GM04504 (cell line): ENCODE measurements around the gene SLC24A4.
"Not testable (repeated sequence)": the region's sequence is repeated elsewhere in the genome, so short reads cannot be mapped to it uniquely, and the experiment has no call there.

ENCODE experiments used
- DNase-seq: peaks from one replicate; pipeline ENCODE4 v3.0.0-alpha.2; 2012; ENCODE audit warnings: low read depth

Gene SLC24A4

DNA sequence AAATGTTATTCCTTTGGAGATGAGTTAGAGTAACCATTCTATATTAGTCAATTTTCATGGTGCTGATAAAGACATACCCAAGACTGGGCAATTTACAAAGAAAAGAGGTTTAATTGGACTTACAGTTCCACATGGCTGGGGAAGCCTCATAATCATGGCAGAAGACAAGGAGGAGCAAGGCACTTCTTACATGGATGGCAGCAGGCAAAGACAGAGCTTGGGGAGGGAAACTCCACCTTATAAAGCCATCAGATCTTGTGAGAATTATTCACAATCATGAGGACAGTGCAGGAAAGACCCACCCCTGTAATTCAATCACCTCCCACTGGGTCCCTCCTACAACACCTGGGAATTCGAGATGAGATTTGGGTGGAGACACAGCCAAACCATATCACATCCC is 79.5 kb downstream of the SLC24A4 start:
- not testable (repeated sequence) for DNase-seq

GRCh38 chr14:92404018-92404417 is 81.1 kb downstream of the SLC24A4 start:
- no peak for DNase-seq

DNA sequence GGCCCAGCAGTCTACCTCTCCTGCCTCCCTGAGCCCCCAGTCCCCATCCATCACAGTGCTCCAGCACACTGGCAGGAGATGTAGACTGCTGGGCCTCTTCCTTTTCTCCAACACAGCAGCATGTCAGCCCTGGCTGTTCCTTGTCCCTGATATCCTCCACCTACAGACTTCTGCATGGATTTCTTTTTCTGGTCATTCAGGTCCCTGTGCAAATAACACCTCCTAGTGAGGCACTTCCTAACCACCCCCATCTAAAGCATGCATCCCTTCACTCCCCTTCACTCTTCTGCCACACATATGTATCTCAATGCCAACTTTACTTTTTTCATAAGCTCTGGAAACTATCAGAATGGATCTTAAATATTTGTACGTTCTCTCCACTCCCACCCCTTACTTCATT is 81.5 kb downstream of the SLC24A4 start:
- no peak for DNase-seq

GRCh38 chr14:92404938-92405337 is 82.0 kb downstream of the SLC24A4 start:
- DNase-seq, result no peak

DNA sequence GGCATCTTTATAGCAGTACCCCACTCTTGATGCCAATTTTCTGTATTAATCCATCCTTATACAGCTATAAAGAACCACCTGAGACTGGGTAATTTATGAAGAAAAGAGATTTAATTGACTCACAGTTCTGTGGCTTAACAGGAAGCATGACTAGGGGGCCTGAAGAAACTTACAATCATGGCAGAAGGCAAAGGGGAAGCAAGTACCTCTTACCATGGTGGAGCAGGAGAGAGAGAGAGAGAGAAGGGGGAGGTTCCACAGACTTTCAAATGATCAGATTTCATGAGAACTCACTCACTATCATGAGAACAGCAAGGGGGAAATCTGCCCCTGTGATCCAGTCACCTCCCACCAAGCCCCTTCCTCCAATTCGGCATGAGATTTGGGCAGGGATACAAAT is 84.4 kb downstream of the SLC24A4 start:
- no peak for DNase-seq

DNA sequence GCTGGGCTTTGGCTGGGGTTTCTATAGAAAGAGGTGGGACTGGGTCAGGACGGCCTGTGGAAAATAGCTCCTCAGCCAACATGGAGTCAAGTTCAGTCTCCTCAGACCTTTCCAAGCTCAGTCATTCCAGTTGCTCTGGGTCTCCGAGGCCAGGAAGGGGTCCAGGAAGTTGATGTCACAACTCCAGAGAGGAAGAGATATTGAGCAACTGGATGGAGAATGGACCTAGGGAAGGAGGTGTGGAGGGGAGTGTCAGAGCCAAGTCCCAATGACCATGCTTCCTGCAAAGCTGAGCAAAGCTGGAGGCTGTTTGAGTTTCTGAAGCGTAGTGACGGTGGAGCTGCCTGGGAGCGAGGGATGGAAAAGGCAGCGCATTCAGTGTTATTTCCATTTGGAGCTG is 86.1 kb downstream of the SLC24A4 start:
- no peak for DNase-seq

- no peak for DNase-seq
Measured at GRCh38 chr14:92411135-92411534, 88.2 kb downstream of the SLC24A4 start.

GRCh38 chr14:92411941-92412340 is 89.0 kb downstream of the SLC24A4 start:
- no peak for DNase-seq

- no peak for DNase-seq
Measured at GRCh38 chr14:92412912-92413311, 89.9 kb downstream of the SLC24A4 start.

GRCh38 chr14:92413379-92413778 is 90.4 kb downstream of the SLC24A4 start:
- no peak for DNase-seq

GRCh38 chr14:92414690-92415445 is 91.9 kb downstream of the SLC24A4 start:
- DNase-seq, result no peak

DNA sequence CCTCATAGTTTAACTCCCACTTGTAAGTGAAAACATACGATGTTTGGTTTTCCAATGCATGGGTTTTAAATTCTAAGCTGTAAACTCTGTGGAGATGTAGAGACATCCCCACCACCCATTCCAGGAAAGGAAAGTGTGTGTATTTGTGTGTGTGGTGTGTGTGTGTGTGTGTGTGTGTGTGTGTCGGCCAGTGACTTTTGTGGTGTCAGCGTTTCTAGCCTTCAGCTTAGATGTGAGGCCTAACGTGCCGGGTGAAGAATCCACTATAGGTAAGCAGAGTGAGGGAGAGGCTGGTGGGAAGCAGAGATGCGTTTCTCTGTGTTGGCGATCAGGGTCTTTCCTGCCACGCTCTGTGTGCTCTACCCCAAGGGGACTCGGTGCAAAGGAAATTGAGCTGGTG is 93.0 kb downstream of the SLC24A4 start:
- no peak for DNase-seq

GRCh38 chr14:92416544-92416943 is 93.6 kb downstream of the SLC24A4 start:
- no peak for DNase-seq

- DNase-seq, result no peak
Measured at GRCh38 chr14:92417759-92418158, 94.8 kb downstream of the SLC24A4 start.

DNA sequence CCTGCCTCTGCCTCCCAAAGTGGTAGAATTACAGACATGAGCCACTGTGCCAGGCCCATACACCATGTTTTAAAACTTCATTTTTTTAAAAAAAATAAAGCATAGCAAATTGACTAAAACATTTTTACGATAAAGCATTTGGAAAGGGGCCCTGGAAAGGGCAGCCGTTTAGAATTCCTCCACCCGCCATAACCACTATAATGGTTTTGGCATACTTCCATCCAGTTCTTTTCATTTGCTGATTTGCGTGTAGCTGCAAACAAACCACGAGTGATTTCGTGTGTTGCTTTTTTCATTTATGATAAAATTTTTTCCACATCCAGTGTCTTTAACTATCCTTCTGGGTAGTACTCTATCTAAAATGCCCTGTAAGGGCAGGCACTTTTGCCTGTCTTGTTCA is 98.8 kb downstream of the SLC24A4 start:
- DNase-seq, result no peak

DNA sequence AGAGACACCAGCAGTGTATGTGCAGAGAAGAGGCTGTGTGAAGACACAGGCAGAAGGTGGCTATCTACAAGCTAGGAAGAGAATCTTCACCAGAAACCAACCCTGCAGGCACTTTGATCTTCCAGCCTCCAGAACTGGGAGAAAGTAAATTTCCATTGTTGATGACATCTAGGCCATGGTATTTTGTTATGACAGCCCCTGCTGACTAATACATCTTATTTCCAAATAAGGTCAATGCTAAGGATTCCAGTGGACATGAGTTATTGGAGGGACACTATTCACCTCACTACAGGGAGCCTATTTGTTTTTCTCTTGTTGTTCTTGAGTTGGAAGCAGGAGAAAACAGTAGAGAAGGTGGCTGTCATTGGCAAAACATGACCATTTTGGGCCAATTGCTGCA is 102.1 kb downstream of the SLC24A4 start:
- DNase-seq, result no peak

GRCh38 chr14:92426237-92426636 is 103.3 kb downstream of the SLC24A4 start:
- DNase-seq, result no peak

DNA sequence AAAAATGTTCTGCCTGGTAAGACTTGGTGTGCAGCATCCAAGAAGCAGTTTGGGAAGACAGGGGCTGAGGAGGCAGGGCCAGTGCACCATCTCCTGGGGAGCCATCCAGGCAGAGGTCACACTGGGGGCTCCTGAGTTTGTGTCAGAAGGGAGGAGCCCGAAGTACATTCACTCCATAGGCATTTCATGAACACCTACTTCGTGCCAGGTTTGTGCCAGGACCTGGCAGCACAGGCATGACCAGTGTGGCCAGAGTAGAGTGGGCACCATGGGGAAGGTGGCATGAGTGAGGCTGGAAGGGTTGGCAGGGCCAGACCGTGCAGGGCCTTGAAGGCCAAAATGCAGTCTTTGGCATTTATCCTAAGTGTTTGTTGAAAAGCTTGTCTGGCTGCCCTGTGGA is 104.1 kb downstream of the SLC24A4 start:
- DNase-seq, result no peak

GRCh38 chr14:92430686-92431085 is 107.7 kb downstream of the SLC24A4 start:
- DNase-seq, result no peak

- no peak for DNase-seq
Measured at GRCh38 chr14:92431199-92431725, 108.3 kb downstream of the SLC24A4 start.

DNA sequence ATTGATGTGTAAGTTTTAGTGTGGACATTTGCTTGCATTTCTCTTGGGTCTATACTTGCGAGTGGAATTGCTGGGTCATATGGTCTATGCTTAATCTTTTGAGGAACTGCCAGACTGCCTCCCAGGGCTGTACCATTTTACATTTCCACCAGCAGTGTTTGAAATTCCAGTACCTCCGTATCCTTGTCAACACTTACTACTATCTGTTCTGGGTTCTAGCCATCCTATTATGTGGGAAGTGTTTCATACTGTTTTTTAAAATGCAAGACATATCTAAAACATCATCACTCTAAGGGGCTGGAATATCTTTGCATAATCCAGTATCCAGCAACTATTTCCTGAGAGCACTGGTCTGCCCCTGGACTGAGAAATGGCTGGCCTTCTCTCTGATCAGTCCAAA is 110.4 kb downstream of the SLC24A4 start:
- DNase-seq, result no peak

DNA sequence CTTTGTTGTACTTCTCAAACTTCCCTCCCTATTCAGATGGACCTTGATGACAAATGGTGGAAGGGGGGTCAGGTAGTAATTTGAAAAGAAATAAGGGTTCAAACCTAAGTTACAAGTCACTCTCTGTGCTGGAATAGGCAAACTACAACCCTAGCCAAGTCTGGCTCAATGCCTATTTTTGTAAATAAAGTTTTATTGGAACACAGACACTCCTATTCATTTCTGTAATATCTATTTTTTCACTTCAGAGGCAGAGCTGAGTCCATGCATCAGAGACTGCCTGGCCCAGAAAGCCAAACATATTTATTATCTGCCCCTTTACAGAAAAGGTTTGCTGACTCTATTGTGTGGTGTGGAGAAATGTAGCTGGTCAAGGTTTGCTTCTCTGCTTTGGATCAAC is 112.2 kb downstream of the SLC24A4 start:
- no peak for DNase-seq

- no peak for DNase-seq
Measured at GRCh38 chr14:92436115-92436776, 113.3 kb downstream of the SLC24A4 start.

DNA sequence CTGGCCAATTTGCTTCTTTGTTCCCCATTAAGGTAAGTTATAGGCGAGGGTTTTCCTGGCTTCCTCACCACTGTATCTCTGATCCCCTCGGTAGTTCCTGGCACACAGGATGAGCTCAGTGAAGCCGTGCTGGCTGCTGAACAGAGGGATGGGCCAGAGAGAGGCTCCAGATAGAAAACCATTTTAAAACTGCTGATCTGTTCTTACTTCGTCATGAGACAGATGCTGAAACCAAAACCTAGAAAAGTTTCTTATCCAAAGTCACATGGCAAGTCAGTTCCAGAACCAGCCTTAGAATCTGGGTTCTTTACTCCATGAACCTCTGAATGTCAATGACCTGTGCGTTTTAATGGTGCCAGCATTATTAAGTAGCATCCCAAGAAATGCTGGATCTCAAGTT is 114.3 kb downstream of the SLC24A4 start:
- DNase-seq, result no peak
